ENCODE data around the gene GRHL3.

The GRHL3 gene

DNA sequence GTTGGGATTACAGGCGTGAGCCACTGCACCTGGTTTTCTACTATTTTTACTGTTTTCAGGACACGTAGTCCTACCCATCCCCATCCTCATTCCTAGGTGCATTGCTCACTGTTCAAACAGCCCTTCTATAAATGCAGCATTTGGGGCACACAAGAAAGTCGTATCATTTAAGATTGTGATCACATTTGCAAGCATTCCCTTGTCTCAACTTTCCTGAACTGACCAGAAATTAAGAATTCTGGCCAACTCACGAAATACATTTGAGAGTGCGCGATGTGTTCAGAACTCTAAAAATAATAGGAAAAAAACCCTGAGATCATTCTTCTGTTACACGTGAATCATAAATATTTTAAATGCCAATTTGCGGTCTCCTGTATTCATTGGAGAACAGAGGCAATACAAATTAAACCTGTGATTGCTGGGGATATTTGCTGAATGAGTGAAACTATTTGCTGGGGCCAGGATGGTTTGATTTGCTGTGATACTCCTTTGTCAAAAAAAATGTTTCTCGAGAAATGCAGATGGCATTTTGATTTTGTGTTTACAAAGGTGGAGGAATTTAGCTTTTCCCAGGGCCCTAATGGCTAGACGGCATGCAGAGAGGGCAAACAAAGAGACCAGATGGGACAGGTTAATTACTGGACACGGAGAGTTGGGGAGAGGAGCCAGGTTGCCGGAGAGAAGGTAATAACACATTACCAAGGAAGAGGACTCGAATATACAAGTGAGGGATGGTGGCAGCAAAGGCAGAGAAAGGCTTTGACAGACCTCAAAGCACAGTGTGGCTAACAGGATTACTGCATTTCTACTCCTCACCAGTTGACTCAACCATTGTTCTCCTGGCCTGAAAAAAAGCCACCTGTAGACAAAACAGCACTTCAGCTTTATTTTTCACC lies 56.0 kb downstream of the GRHL3 start:
- no peak for DNase-seq

DNA sequence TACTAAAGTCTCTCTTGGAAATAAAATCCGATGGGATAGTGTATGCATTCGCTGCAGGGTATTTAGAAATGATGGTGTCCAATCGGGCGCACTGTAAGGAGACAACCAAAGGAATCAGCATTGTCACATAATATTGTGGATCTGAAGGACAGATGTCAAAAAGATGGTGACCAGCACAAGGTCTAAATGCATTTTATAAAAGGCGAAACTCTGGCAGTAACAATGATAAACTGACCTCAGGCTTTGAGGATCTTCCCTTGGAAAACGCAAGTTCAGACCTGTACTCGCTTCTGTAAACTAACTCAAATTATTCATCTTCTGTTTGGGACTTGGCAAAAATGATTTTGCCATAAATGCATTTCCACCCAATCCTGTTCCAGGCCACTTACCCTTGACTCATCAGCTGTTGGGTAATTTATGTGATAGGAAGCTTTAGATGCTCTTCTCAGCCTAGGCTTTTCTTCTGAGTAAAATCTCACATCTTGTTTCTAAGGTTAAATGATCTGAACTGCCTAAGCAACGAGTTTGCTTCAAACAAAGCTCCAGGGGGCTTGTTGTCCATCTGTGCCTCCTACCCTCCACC lies 60.7 kb downstream of the GRHL3 start:
- no peak for DNase-seq

DNA sequence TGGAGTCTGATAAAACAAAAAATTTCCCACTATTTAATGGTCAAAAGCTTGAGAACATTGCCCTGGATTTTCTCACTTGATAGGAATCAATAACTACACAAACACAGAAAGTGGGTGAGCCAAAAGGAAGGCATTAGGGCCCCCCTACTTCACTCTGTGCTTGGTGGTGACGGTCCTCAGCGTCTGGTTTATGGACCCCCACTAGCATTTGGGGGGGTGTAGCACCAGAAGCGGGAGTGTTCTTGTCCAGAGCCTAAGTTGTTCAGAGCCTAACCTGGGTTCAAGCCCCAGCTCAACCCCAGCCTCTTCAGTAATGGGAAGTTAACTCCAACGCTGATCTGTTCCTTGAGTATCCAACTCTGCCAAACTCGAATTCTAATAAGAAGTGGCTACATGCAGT lies 61.4 kb downstream of the GRHL3 start:
- no peak for DNase-seq

DNA sequence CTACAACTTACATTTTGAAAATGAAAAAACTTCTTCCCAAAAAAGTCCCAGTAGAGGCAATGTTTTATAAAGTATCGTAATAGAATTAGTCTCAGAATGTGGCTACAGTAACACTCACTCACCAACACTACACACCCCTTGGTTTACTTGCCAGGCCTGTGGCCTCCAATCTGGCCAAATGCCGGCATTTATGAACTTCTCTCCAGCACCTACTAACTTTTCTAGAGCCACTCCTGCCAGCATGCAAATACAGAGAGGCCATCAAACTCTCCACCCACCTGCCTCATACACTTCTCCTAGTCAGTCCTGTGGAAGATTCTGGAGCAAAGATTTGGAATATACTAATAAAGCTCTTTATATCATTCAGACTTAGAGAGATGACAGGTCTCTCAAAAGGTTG lies 62.1 kb downstream of the GRHL3 start:
- no peak for DNase-seq

DNA sequence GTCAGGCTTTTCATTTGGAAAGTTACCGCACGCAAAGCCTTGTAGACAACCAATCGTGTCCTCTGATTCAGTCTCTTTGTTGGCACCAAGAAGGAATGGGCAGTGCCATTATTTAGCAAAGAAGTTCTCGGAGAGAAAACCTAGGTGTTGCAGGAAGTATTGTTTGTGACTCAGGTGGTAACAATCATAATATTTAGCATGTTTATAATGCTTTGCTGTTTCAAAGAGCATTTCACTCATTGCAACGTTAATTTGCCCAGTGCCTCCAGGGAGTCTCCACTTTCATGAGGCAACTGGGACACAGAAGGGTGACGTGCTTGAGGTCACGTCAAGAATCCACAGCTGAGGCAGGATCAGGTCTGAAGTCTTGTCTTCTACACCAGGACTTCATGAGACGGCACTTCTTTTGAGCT lies 63.0 kb downstream of the GRHL3 start:
- no peak for DNase-seq

DNA sequence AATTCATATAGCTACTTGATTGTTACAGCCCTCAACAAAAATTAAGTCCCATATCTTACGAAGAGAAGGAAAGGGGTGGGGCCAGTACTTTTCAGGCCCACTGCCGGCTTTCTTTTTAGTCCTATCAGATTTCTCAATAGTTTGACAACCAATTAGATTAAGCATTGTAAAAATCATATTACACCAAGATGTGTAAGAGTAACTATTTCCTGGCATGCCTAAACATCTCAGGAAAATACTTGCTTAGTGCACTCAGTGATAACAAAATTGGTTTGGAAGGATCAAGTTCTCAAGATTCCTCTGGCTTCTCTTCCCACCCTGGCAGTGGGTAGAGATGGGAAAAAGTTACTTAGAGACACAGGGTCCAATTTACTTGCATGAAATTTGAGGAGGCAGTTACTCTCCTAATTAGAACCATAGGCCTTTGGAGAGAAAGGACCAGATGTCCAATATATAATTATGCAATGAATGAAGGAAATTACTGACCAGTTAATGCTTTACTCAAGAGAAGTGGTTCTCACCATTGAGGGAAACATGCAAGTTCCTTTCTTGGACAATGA lies 64.3 kb downstream of the GRHL3 start:
- no peak for DNase-seq

DNA sequence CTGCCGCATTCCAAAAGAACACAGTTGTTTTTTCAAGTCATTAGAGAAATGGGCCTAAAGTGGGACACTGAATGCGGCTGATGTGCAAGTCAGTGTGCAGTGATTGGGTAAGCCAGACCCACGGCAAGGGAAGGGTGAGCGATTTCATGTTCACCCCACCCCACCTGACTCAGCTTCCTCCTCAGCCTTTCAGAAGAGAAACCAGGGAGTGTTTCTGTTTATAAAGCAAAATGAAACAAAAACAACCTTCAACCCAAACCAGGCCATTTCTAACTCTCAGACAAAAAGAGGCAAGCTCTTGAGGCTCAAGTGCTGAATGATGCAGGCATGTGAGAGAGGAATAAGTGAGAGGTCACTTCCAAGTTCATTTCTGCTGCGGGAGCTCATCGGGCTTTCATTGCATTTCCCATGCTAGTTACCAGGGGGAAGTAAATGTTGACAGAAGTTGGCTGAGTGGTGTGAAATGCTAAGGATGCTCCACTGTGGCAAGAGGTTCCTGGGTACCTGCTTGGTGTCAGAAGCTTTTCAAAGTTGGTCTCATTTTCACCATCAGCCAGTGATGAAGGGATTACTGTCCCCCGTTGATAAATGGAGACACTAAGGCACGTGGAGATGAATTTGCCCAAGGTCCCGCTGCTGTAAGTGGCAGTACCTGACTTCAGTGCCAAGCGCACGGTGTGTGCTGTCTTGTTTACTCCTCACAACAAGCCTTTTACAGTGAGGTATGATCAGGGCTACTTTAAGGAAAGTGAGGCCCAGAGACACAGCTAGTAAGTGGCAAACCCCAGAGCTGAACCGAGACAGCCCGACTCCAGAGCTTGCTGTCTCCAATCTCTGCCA lies 65.3 kb downstream of the GRHL3 start:
- no peak for DNase-seq

DNA sequence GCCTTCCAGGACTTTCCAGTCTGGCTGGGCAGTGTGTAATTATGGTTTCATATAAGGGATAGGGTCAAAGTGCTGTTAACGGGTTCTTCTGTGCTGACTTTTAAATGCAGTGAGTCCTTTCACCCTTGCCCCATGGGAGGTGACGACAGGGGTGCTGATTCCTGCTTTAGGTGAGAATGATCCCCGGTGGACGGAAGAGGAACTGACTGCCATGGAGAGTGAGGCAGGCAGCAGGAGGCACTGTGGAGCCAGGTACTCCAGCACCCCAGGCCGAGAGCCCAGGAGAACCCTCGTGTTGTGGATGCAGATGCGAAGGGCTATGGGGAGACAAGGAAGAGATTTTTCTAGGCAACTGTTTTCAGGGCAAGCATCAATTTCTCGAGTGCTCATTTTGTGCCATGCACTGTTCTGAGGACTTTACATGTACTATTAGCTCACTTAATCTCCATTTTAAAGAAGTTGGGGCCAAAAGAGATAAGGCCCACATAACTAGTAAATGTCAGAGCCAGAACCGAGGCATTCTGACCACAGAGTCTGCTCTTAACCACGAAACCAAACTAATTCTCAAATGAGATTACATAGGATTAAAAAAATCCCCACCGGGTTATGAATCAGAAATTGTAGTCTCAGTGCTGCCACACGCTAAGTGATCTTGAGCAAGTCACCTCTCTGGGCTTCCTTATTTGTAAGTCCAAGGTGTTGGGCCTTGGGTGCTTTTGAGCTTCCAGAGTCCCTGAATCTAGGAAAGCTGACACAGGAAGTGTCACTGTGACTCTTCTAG lies 66.2 kb downstream of the GRHL3 start:
- peak; percentile 17 for DNase-seq

DNA sequence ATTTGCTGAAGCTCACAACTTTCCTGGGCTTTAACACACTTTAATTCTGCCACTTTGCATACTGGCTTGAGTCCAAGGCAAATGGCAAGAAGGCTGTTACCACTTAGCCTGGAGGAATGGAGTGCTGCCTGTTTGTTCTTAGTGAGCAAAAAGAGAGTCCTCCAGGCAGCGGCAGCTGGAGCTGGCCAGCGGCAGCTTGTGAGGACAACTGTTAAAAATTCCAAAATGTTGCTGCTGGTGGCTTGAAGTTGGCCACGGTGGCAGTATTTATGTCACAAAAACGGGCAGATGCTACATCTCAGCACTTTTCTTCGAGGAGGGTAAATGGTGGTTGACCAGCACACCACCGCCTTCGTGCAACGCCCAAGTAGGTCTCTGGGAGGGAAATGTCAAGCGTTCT lies 67.1 kb downstream of the GRHL3 start:
- no peak for DNase-seq

DNA sequence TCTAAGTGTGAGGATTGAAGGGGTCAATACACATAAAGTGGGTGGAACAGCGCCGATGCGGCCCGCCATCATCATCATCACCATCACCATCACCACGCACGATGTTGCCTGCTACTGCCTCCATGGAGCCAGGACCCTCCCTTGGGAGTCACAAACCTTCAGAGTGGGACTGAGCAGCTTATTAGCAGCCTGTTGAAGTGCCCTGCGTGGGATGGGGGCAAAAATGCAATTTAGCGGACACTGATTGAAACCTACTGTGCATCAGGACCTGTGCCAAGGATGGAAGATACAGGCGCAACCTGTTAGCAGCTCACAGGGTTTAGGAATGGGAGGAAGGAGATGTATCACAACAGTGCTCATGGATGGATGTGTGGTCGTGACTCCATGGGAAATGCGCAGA lies 67.8 kb downstream of the GRHL3 start:
- no peak for DNase-seq

DNA sequence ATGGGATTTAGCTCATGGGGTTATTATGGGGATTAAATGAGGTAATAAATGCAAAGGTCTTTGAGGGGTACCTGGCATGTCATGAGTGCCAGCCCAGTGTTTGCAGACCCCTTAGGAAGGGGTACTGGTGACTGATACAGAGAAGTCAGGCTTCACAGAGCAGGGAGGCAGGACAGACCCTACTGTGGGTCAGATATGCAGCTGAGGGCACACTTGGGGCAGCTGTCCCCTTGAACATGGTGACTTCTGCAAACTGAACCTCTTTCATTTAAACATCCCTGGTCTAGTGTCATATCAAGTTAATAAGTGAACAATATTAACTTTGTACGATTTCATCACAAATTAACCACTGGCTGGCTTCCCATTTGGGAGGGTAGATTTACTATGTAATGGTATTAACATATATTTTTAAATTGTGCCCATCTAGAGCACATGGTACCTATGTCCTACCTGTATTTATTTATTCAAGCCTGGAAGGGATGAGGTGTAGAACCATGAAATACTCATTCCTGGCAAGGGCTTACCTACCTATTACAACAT lies 68.5 kb downstream of the GRHL3 start:
- no peak for DNase-seq

DNA sequence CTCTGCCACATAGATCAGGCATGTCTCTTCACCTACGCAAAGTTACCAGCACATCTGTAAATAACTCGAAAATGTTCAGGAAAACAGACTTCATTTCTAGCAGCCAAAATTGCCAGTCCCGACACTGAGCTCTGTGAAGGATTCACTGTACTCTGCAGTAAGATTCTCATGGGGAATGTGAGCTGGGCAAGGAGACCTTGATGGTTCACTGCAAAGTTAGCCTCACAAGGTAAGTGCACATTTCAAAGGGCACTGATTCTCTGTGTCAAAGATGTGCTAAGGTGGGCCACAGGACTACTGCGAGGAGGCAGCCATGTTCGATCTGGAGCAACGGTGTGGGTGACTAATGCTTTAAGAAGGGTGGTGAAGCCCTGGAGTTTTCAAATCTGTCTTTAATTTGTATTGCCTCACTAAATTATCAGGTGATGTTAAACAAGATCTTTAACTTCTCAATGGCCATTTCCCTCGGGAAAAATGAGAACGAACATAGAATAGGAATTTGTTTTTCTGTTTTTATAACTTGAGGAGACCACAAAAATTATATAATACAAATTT lies 69.3 kb downstream of the GRHL3 start:
- DNase-seq: no peak

DNA sequence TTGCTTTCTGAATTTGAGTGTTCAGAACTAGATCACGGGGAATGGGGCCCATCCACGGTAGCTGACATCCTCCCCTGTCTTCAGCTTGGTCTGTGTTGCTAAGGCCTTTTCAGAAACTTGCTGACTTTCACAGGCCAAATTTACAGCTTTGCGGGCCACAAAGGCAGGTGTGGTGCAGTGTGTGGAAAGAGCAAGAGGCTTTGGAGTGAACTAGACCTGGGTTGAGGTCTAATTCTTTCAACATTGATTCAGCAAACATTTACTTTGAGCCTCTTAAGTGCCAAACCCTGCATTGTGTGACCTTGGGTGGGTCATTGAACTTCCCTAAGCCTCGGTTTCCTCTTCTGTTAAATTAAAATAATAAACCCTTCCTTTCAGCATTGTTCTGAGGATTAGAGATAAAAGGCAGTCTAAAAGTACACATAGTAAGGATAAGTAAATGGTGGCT lies 70.1 kb downstream of the GRHL3 start:
- DNase-seq: no peak

DNA sequence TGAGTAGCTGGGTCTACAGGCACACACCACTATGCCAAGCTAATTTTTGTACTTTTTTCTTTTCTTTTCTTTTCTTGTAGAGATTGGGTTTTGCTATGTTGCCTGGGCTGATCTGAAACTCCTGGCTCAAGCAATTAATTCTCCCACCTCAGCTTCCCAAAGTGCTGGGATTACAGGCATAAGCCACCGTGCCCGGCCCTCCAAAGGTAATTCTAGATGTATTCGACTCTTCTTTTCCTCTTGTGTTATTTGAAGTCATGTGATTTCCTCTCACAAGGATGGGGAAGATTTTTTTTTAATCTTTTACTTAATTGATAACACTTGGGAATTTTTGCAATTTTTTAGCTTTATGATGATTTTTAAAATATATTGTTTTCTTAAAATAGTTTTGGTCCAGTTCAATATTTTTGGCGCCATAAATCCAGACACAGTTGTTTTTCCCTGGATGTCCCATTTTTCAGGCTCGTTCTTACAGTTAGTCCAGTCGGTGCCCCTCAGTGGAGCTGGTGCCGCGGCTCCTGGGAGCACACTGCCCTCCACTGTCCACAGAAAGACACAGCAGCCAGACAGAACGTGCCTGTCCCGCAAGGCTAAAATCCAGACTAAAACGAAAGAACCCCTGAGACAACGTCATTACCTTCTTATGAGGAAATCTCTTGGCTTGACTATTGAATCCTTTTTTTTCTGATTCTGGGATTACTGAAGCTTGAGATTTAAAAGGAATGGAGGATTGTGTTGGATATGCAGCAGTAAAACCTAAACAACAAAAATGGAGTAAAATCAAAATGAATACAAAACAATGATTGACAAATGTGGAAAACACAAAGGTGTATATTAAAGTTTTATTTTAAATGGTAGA lies 72.0 kb downstream of the GRHL3 start:
- peak; percentile 59 for DNase-seq

DNA sequence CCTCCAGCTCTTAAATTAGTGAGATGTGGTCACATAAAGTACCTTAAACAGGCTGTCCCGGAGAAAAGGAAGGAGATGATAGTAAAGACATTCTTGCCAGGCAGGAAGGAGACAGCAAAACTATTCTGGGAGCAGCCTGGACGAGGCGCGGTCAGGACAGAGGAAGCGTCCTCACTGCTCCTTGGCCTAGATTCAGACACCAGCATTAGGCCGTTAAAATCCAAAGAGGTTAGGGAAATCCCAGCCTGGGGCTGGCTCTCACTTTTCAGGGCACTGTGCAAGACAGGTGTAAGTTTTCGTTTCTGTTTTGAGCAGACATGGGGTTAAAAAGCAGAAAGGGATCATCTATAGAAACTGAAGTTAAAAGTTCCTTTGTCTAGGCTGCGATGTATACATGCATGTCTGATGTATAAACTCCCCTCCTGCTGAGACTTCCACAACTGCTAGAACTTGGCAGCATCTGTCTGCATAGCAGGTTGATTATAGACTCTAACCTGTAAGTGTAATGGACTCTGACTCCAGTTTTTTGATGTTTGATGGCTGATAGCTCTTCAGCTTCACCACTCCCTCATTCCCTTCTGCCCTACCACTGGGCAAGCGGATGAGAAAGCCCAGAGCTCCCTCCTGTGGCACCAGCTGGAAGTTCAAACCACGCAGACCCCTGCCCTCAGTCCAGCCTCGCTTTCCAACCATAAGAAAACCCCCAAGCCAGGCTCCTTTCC lies 72.9 kb downstream of the GRHL3 start:
- DNase-seq: peak; percentile 52

DNA sequence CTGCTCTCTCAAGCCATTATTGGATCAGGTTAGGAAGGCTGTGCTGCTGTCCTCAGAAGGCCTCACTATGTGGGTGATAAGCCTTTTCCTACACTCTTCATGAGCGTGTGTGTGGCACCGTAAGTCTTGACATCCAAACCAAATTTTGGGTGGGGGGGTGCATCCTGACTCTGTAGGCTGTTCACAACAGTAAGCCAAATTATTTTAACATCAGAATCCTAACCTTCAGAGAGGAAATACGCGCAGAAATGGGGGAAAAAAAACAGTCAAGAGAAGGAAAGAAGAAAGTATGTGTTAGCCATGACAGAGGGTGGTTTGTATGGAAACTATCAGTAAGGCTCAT lies 73.4 kb downstream of the GRHL3 start:
- no peak for DNase-seq

DNA sequence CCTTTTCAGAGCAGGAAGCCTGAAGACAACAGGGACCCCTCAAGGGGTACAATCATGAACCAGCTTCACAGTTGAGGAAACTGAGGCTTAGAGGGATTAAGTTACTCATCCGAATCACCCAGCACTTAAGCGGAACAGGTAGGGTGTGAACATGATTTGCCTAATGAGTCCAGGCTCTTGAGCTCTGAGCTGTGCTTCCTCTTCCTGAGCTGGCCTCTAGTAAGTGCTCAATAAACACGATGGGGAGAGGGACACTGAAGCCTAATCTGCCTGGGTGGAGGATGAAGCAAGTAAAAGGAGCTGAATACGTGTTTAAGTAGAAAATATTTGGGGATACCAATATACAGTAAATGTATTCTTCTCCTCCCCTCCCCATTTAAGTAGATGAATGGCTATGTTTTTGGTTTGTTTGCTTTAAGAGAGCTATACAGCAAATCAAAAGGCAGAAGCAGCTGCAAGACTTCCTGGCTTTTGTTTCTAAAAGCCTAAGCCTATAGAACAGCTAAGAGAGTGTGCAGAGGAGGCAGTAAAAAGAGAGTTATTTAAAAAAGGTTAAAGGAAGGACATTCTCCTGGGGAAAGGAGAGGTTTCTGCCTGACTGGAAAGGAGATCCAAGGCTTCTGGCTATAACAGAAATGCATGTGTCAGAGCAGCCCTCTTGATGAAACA lies 74.0 kb downstream of the GRHL3 start:
- DNase-seq: no peak

DNA sequence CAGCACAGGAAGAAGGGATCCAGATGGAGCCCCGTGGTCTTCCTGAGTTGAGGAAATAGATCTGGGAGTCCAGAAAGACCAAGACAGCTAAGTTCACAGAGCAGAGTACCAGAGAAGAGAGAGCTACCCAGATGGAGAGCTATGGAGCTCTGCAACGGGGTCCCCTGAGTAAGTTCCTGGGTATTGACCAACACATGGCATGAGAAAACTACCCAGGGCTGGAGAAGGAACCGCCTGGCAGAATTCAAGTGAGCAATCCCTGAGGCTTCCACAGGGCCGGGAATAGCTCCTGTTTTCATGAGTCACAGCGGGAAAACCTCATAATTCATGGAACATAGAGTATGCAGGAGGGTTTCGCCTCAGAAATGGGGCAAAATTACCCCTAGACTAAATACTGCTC lies 74.7 kb downstream of the GRHL3 start:
- DNase-seq: no peak

DNA sequence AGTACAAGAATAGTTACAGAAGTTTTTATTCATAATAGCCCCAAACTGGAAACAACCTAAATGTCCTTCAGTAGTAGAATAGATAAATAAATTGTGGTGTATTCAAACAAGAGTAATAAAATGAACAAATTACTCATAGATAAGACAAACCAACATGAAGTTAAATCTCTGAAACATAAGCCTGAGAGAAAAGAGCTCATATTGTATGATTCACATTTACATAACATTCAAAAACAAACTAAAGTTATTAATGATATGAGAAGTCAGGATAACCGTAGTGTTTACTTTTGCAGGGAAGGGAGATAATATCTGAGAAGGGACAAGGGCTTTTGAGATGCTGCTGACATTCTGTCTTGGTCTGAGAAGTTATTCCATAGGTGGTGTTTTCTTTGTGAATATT lies 80.9 kb downstream of the GRHL3 start:
- no peak for DNase-seq

DNA sequence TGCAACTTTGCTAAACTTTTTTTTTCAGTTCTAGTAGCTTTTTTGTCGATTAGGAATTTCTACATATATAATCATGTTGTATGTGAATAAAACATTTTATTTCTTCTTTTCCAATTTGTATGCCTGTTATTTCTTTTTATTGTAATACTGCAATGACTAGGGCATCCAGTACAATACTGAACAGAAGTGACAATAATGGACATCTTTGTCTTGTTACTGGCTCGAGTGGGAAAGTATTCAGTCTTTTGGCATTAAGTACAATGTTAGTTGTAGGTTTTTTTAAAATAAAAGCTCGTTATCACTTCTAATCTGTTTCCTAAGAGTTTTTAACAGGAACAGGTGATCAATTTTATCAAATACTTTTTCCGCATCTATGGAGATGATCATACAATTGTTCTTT lies 84.6 kb downstream of the GRHL3 start:
- no peak for DNase-seq

Measured in T-helper 9 cell (primary cell).